Germinal center (tissue), 1 donor: ENCODE results near the gene MAP10.

Source experiments
- DNase-seq: peaks from one replicate; pipeline ENCODE4 v3.0.0; 2012; ENCODE audit warnings: mixed read lengths, low spot score

Gene MAP10

DNA sequence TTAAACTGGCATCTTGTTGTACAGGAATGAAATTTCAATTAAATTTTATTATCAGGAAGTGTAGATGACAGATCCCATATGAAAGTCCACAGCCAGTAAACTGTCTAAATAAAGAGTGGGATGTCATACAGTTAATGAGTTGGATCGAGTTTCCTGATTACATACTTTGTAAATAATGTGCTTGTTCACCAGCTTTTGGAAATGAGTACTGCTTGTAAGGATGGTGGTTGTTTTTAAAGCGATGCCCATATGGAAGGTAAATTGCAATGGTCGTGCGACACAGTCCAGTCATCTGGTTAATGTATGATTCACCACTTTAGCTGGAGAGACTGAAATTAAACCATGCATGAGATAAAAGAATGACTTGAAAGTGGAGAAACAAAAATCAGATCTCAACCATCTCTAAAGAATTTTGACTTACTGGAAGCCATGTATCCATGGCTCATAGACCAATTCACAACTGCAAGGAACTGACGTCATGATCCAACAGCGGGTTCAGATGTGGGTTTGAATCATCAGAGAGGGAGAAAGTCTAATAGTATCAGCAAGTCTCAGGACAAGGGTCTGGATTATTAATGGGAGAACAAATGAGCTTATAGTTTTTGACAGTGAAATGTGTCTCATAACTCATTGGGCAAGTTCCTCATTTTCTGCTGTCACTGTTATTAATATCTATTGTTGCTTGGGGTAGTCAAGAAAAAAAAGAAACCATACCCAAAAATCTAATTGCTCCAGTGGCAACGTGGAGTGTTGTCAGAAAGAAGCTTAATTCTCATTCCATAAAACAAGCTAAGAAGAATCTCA lies 49.0 kb downstream of the MAP10 start:
- DNase-seq, result no peak

DNA sequence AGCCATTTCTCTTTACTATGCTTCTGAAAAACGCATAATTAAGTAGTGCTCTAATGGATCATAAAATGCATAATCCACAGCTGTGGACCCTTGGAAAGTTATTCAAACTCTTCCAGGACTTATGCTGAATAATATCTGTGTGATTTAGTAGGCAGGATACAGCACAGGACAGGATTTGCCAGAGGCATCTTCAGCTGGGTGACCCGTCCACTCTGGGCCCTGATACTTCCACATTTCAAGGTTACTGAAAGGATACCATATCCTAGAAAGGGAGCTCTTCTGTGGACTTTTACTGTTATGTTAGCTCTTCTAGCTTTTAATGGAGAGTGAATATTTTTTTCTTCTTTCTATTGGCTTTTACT lies 49.6 kb downstream of the MAP10 start:
- DNase-seq, result no peak

DNA sequence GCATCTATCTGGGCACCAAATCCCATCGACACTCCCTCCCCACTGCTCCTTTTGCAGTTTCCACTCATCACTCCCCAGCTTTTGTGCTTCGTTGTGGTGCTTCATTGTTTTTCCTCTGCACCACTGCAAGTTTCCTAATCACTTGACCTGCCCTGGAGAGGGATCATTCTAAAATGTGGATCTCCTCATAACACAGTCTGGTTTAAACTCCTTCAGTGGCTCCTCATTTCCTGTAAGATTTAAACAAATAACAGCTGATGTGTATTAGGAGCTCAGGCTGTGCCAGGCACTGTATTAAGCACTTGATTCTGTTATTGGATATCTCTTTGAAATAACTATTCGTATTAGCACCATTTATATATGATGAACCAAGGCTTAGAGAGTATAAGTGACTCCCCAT lies 51.3 kb downstream of the MAP10 start:
- DNase-seq, result no peak
